Hepatocyte (in vitro differentiated cells): ENCODE results near the gene CCDC60.

Source experiments
- EZH2 ChIP-seq: fragments of 200-600 bp; sonication (generic); IDR thresholded peaks from 2 replicates; pipeline ENCODE4 v1.6.1; 2016; ENCODE audit warnings: antibody characterized with exemption, mild to moderate bottlenecking, borderline replicate concordance
- EZH2phosphoT487 ChIP-seq: fragments of 200-600 bp; sonication (generic); IDR thresholded peaks from one replicate; pipeline ENCODE4 v1.6.1; 2018; ENCODE audit warnings: antibody characterized with exemption, mild to moderate bottlenecking, low read depth, moderate library complexity; ENCODE audit not compliant: unreplicated experiment, severe bottlenecking
- TF ChIP-seq, protein P1 (sequence below): fragments of 200-600 bp; sonication (generic); IDR thresholded peaks from 2 replicates; pipeline ENCODE4 v1.5.1; 2016; ENCODE audit warnings: antibody characterized with exemption, mild to moderate bottlenecking; ENCODE audit not compliant: poor library complexity

DNA sequence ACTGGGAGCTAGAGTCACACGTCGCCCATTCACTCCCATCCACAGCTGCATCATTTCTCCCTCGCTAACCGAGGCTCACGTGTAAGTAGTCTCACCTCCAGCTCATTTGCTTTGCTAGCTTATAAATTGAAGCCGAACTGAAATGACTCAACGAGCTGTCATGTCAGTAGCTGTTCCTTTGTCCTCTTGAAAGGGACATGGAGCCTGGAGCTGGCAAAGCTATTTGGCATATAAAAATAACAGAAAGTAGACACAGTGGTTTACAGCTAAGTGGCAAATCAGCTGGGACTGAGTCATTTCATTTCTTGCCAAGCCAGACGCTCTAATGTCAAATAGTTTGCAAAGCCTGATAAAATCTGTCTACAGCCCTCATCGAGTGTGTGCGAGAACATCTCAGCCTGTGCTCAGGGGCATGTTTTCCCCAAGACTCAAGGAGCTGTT lies 144.6 kb downstream of the CCDC60 start:
- TF ChIP-seq EZH2 (no peak), EZH2phosphoT487 (no peak)
- TF ChIP-seq, protein P1, sequence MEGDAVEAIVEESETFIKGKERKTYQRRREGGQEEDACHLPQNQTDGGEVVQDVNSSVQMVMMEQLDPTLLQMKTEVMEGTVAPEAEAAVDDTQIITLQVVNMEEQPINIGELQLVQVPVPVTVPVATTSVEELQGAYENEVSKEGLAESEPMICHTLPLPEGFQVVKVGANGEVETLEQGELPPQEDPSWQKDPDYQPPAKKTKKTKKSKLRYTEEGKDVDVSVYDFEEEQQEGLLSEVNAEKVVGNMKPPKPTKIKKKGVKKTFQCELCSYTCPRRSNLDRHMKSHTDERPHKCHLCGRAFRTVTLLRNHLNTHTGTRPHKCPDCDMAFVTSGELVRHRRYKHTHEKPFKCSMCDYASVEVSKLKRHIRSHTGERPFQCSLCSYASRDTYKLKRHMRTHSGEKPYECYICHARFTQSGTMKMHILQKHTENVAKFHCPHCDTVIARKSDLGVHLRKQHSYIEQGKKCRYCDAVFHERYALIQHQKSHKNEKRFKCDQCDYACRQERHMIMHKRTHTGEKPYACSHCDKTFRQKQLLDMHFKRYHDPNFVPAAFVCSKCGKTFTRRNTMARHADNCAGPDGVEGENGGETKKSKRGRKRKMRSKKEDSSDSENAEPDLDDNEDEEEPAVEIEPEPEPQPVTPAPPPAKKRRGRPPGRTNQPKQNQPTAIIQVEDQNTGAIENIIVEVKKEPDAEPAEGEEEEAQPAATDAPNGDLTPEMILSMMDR = no peak
